ENCODE results near the gene NAP1L4.

NAP1L4 gene

GRCh38 chr11:2992234-2992996 is at the start of gene NAP1L4:
Gene NAP1L4, minus strand, starts transcription at chr11:2992329. Its CDS starts 13,109 bp downstream, at chr11:2979220.
- H3K4me3 ChIP-seq (ENCODE audit: low read length): peak within 1 kb of the TSS; percentile 86
- TF ChIP-seq CTCF (conservative IDR thresholded peaks at IDR 0.05; ENCODE audit: low read length): no peak
- peak; percentile 94 for DNase-seq (ENCODE audit: low read depth)

GRCh38 chr11:3040881-3041280 is 48.8 kb upstream of the NAP1L4 start:
- DNase-seq (ENCODE audit: low read depth): no peak
- no peak for TF ChIP-seq CTCF (conservative IDR thresholded peaks at IDR 0.05; ENCODE audit: low read length)
- H3K4me3 ChIP-seq (ENCODE audit: low read length): no peak overlapping the region

- no peak overlapping the region for H3K4me3 ChIP-seq (ENCODE audit: low read length)
- no peak for TF ChIP-seq CTCF (conservative IDR thresholded peaks at IDR 0.05; ENCODE audit: low read length)
- DNase-seq (ENCODE audit: low read depth): no peak
Measured at GRCh38 chr11:3037945-3038271, 45.8 kb upstream of the NAP1L4 start.

- peak; percentile 72 for TF ChIP-seq CTCF (conservative IDR thresholded peaks at IDR 0.05; ENCODE audit: low read length)
- DNase-seq (ENCODE audit: low read depth): peak; percentile 68
- no peak overlapping the region for H3K4me3 ChIP-seq (ENCODE audit: low read length)
Measured at GRCh38 chr11:3037040-3037944, 45.2 kb upstream of the NAP1L4 start.

- no peak for TF ChIP-seq CTCF (conservative IDR thresholded peaks at IDR 0.05; ENCODE audit: low read length)
- no peak overlapping the region for H3K4me3 ChIP-seq (ENCODE audit: low read length)
- no peak for DNase-seq (ENCODE audit: low read depth)
Measured at GRCh38 chr11:3036419-3036818, 44.3 kb upstream of the NAP1L4 start.

- no peak for TF ChIP-seq CTCF (conservative IDR thresholded peaks at IDR 0.05; ENCODE audit: low read length)
- H3K4me3 ChIP-seq (ENCODE audit: low read length): no peak overlapping the region
- DNase-seq (ENCODE audit: low read depth): no peak
Measured at GRCh38 chr11:3035333-3035732, 43.2 kb upstream of the NAP1L4 start.

All from AG10803 (cell line).